ENCODE measurements around the gene GJB4. TPM values are rescaled to one million over a fixed set of nuclear protein-coding genes. Genes with fewer than 3 reads are reported as not detected.

Gene GJB4
- total and polyA plus RNA-seq, 2 donors (not counting 1 experiment from before 2014, with no cell fraction given): not detected

- no peak overlapping the region for H3K27ac Mint-ChIP-seq
- H3K9me3 Mint-ChIP-seq (ENCODE audit: insufficient read depth): no peaks in the 10 kb centered on the region
- Histone ChIP-seq H3K4me3 (ENCODE audit: control extremely low read depth in 1 of 5, extremely low read depth in 1 of 5, insufficient read depth in 1 of 5, low read depth in 2 of 5, low read length in 4 of 5) (no peak overlapping the region), H3K9me3 (ENCODE audit: control extremely low read depth in 1 of 3, control insufficient read depth in 2 of 3, insufficient read depth in 1 of 3, low read length in 2 of 3) (no peaks in the 10 kb centered on the region), H3K4me1 (ENCODE audit: control insufficient read depth in 2 of 2, insufficient read depth in 2 of 2, low read length in 2 of 2) (no peaks in the 10 kb centered on the region), H3K9ac (ENCODE audit: low read length) (no peak overlapping the region), H2AFZ (ENCODE audit: insufficient read depth, low read depth, low read length, poor library complexity, severe bottlenecking) (no peak overlapping the region), H3K79me2 (ENCODE audit: control insufficient read depth, insufficient read depth, low read length) (no peaks in the 10 kb centered on the region), H4K20me1 (ENCODE audit: control insufficient read depth, insufficient read depth, low read length, poor library complexity, severe bottlenecking) (no peaks in the 10 kb centered on the region), H3K27me3 (replicated peaks in 1 of 4; ENCODE audit: control extremely low read depth in 1 of 4, control insufficient read depth in 3 of 4, insufficient read depth in 4 of 4, low read length in 3 of 4) (peaks cover 0 to 3% (median 1%) of the 10 kb centered on the region in 4 experiments), H3K27ac (ENCODE audit: low read length in 2 of 2) (no peak overlapping the region), H3K36me3 (replicated peaks in 1 of 2; ENCODE audit: control extremely low read depth in 1 of 2, control insufficient read depth in 1 of 2, extremely low read depth in 1 of 2, insufficient read depth in 2 of 2, low read length in 1 of 2) (no peaks in the 10 kb centered on the region), H3K4me2 (replicated peaks; ENCODE audit: low read depth, low read length, poor library complexity, severe bottlenecking) (no peak overlapping the region)
- DNase-seq: no peak
- no peak for TF ChIP-seq CTCF (IDR thresholded peaks at IDR 0.05)
- TF ChIP-seq EZH2 (IDR thresholded peaks at IDR 0.05; ENCODE audit: borderline replicate concordance, insufficient read depth, low read depth, low read length, poor library complexity, severe bottlenecking): no peak
- no peak for ATAC-seq (ENCODE audit: low read depth)
- no peak overlapping the region for H3K4me3 Mint-ChIP-seq
- H3K4me1 Mint-ChIP-seq: no peaks in the 10 kb centered on the region
- intact Hi-C loops (cut with micrococcal nuclease): no loop called here
- 95% methylated on average over 33 of the region's 33 CpGs for WGBS (ENCODE audit: insufficient coverage)
- ChIA-PET POLR2A (no interaction called here), CTCF (no interaction called here)
- peaks cover 19% of the 10 kb centered on the region for H3K27me3 Mint-ChIP-seq
These were observed 1.7 kb downstream of the GJB4 start for GRCh38 chr1:34761176-34761761.

GRCh38 chr1:34761776-34762307 lies 2.3 kb downstream of the GJB4 start:
- Histone ChIP-seq H3K36me3 (replicated peaks in 1 of 2; ENCODE audit: control extremely low read depth in 1 of 2, control insufficient read depth in 1 of 2, extremely low read depth in 1 of 2, insufficient read depth in 2 of 2, low read length in 1 of 2) (no peaks in the 10 kb centered on the region), H3K4me2 (replicated peaks; ENCODE audit: low read depth, low read length, poor library complexity, severe bottlenecking) (no peak overlapping the region), H4K20me1 (ENCODE audit: control insufficient read depth, insufficient read depth, low read length, poor library complexity, severe bottlenecking) (no peaks in the 10 kb centered on the region), H3K27ac (ENCODE audit: low read length in 2 of 2) (no peak overlapping the region), H2AFZ (ENCODE audit: insufficient read depth, low read depth, low read length, poor library complexity, severe bottlenecking) (no peak overlapping the region), H3K4me3 (ENCODE audit: control extremely low read depth in 1 of 5, extremely low read depth in 1 of 5, insufficient read depth in 1 of 5, low read depth in 2 of 5, low read length in 4 of 5) (no peak overlapping the region), H3K27me3 (replicated peaks in 1 of 4; ENCODE audit: control extremely low read depth in 1 of 4, control insufficient read depth in 3 of 4, insufficient read depth in 4 of 4, low read length in 3 of 4) (peaks cover 0 to 3% (median 1%) of the 10 kb centered on the region in 4 experiments), H3K9ac (ENCODE audit: low read length) (no peak overlapping the region), H3K79me2 (ENCODE audit: control insufficient read depth, insufficient read depth, low read length) (no peaks in the 10 kb centered on the region), H3K9me3 (ENCODE audit: control extremely low read depth in 1 of 3, control insufficient read depth in 2 of 3, insufficient read depth in 1 of 3, low read length in 2 of 3) (no peaks in the 10 kb centered on the region), H3K4me1 (ENCODE audit: control insufficient read depth in 2 of 2, insufficient read depth in 2 of 2, low read length in 2 of 2) (no peaks in the 10 kb centered on the region)
- POLR2A ChIA-PET: no interaction called here
- Mint-ChIP-seq H3K4me1 (no peaks in the 10 kb centered on the region), H3K27me3 (peaks cover 19% of the 10 kb centered on the region), H3K4me3 (no peak overlapping the region), H3K27ac (no peak overlapping the region), H3K9me3 (ENCODE audit: insufficient read depth) (no peaks in the 10 kb centered on the region)
- intact Hi-C loops (cut with micrococcal nuclease): no loop called here
- DNase-seq (no peak), ATAC-seq (ENCODE audit: low read depth) (no peak)
- 86% methylated on average over 11 of the region's 13 CpGs for WGBS (ENCODE audit: insufficient coverage)
- TF ChIP-seq EZH2 (IDR thresholded peaks at IDR 0.05; ENCODE audit: borderline replicate concordance, insufficient read depth, low read depth, low read length, poor library complexity, severe bottlenecking) (no peak), CTCF (IDR thresholded peaks at IDR 0.05) (no peak)
- CTCF ChIA-PET: no interaction called here

Measured in B cell (primary cell).